H9 (cell line): ENCODE measurements around the gene OSTN. TPM values are rescaled to one million over a fixed set of nuclear protein-coding genes. Genes with fewer than 3 reads are reported as not detected.

Source experiments
- DNase-seq: peaks from one replicate; pipeline ENCODE4 v3.0.0-alpha.2; 2017
- H2AFZ ChIP-seq: one replicate; pipeline ENCODE4 v1.6.1; 2013; ENCODE audit warnings: mild to moderate bottlenecking, low read length, control low read depth, moderate library complexity
- H2AK5ac ChIP-seq: 2 replicates; pipeline ENCODE4 v1.6.1; 2013; ENCODE audit warnings: low read length, control low read depth, mixed read lengths; ENCODE audit not compliant: insufficient read length
- H2BK120ac ChIP-seq: one replicate; pipeline ENCODE4 v1.6.1; 2013; ENCODE audit warnings: low read depth, mild to moderate bottlenecking, low read length, control low read depth, inconsistent platforms; ENCODE audit not compliant: poor library complexity, severe bottlenecking
- H2BK12ac ChIP-seq: 2 replicates; pipeline ENCODE4 v1.6.1; 2013; ENCODE audit warnings: low read length, control low read depth, mixed read lengths, low read depth; ENCODE audit not compliant: insufficient read length
- H2BK15ac ChIP-seq: 2 replicates; pipeline ENCODE4 v1.6.1; 2013; ENCODE audit warnings: low read depth, low read length, control low read depth
- H2BK20ac ChIP-seq: one replicate; pipeline ENCODE4 v1.6.1; 2013; ENCODE audit warnings: low read depth, mild to moderate bottlenecking, low read length, control low read depth, inconsistent platforms; ENCODE audit not compliant: poor library complexity, severe bottlenecking
- H2BK5ac ChIP-seq: 2 replicates; pipeline ENCODE4 v1.6.1; 2013; ENCODE audit warnings: low read length, control low read depth, mixed read lengths; ENCODE audit not compliant: insufficient read length
- H3K14ac ChIP-seq: 2 replicates; pipeline ENCODE4 v1.6.1; 2013; ENCODE audit warnings: low read length, control low read depth; ENCODE audit not compliant: insufficient read depth
- H3K18ac ChIP-seq: 2 replicates; pipeline ENCODE4 v1.6.1; 2013; ENCODE audit warnings: low read depth, mild to moderate bottlenecking, mixed read lengths, low read length, control low read depth; ENCODE audit not compliant: insufficient read length
- H3K23ac ChIP-seq: 2 replicates; pipeline ENCODE4 v1.6.1; 2013; ENCODE audit warnings: low read length, control low read depth, mixed read lengths, low read depth; ENCODE audit not compliant: insufficient read length
- H3K23me2 ChIP-seq: 2 replicates; pipeline ENCODE4 v1.6.1; 2013; ENCODE audit warnings: low read depth, mild to moderate bottlenecking, mixed read lengths, low read length, control low read depth; ENCODE audit not compliant: insufficient read length, poor library complexity, severe bottlenecking
- H3K27ac ChIP-seq: 2 replicates; pipeline ENCODE4 v1.5.1; 2013; ENCODE audit warnings: low read length, control low read depth, mixed read lengths, low read depth; ENCODE audit not compliant: insufficient read length
- H3K27me3 ChIP-seq: 2 replicates; pipeline ENCODE4 v1.6.1; 2013; ENCODE audit warnings: low read length, control low read depth, inconsistent platforms; ENCODE audit not compliant: insufficient read depth
- H3K4ac ChIP-seq: 2 replicates; pipeline ENCODE4 v1.6.1; 2013; ENCODE audit warnings: low read depth, mild to moderate bottlenecking, control low read depth, inconsistent platforms, low read length, moderate library complexity
- H3K4me1 ChIP-seq: 2 replicates; pipeline ENCODE4 v1.6.1; 2013; ENCODE audit warnings: low read length, control low read depth, inconsistent platforms; ENCODE audit not compliant: insufficient read depth
- H3K4me2 ChIP-seq: 2 replicates; pipeline ENCODE4 v1.6.1; 2013; ENCODE audit warnings: low read length, control low read depth, mixed read lengths; ENCODE audit not compliant: insufficient read length, insufficient read depth
- H3K56ac ChIP-seq: 2 replicates; pipeline ENCODE4 v1.6.1; 2013; ENCODE audit warnings: low read depth, mild to moderate bottlenecking, mixed read lengths, low read length, control low read depth; ENCODE audit not compliant: insufficient read length
- H3K79me1 ChIP-seq: 2 replicates; pipeline ENCODE4 v1.6.1; 2013; ENCODE audit warnings: low read depth, mild to moderate bottlenecking, moderate library complexity, low read length, control low read depth, inconsistent platforms; ENCODE audit not compliant: insufficient read depth, poor library complexity, severe bottlenecking
- H3K79me2 ChIP-seq: 2 replicates; pipeline ENCODE4 v1.6.1; 2013; ENCODE audit warnings: low read length, control low read depth, inconsistent platforms; ENCODE audit not compliant: insufficient read depth
- H3K9ac ChIP-seq: 2 replicates; pipeline ENCODE4 v1.6.1; 2013; ENCODE audit warnings: low read length, control low read depth, mixed read lengths; ENCODE audit not compliant: insufficient read length; ENCODE audit errors: extremely low read depth
- H3K9me3 ChIP-seq: one replicate; pipeline ENCODE4 v1.6.1; 2013; ENCODE audit warnings: low read depth, low read length, inconsistent platforms; ENCODE audit not compliant: control insufficient read depth
- H3T11ph ChIP-seq: one replicate; pipeline ENCODE4 v1.6.1; 2013; ENCODE audit warnings: mild to moderate bottlenecking, low read length, control low read depth, inconsistent platforms
- H4K20me1 ChIP-seq: one replicate; pipeline ENCODE4 v1.6.1; 2013; ENCODE audit not compliant: control insufficient read depth, insufficient read length, insufficient read depth
- H4K5ac ChIP-seq: 2 replicates; pipeline ENCODE4 v1.6.1; 2013; ENCODE audit warnings: low read depth, mild to moderate bottlenecking, mixed read lengths, low read length, control low read depth; ENCODE audit not compliant: insufficient read length
- H4K8ac ChIP-seq: replicated peaks from 2 replicates; pipeline ENCODE4 v1.6.1; 2013; ENCODE audit warnings: low read length, control low read depth, mixed read lengths, low read depth; ENCODE audit not compliant: insufficient read length
- H4K91ac ChIP-seq: 2 replicates; pipeline ENCODE4 v1.6.1; 2013; ENCODE audit warnings: low read depth, mild to moderate bottlenecking, moderate library complexity, mixed read lengths, low read length, control low read depth; ENCODE audit not compliant: insufficient read length
- H3K27ac Mint-ChIP-seq, 3 experiments: 2 replicates in 2 of 3; 3 replicates in 1 of 3; pipeline ENCODE4 v1.8.0; 2020 to 2021; ENCODE audit warnings: mixed read lengths in 3 of 3, mild to moderate bottlenecking in 1 of 3, moderate library complexity in 1 of 3
- H3K27me3 Mint-ChIP-seq: 2 replicates; pipeline ENCODE4 v1.8.0; 2021; ENCODE audit warnings: low read depth, mild to moderate bottlenecking, moderate library complexity, mixed read lengths
- H3K36me3 Mint-ChIP-seq, 3 experiments: 2 replicates in 2 of 3; 3 replicates in 1 of 3; pipeline ENCODE4 v1.8.0; 2020 to 2021; ENCODE audit warnings: low read depth in 3 of 3, mixed read lengths in 3 of 3; ENCODE audit not compliant: insufficient read depth in 1 of 3
- H3K4me1 Mint-ChIP-seq, 2 experiments: 2 replicates each; pipeline ENCODE4 v1.8.0; 2020; ENCODE audit warnings: mixed read lengths in 2 of 2
- H3K4me3 Mint-ChIP-seq, 2 experiments: 2 replicates in 1 of 2; 3 replicates in 1 of 2; pipeline ENCODE4 v1.8.0; 2020 to 2021; ENCODE audit warnings: mild to moderate bottlenecking in 2 of 2, mixed read lengths in 2 of 2, moderate library complexity in 1 of 2
- H3K9me3 Mint-ChIP-seq, 2 experiments: 2 replicates in 1 of 2; 3 replicates in 1 of 2; pipeline ENCODE4 v1.8.0; 2020; ENCODE audit warnings: mild to moderate bottlenecking in 2 of 2, mixed read lengths in 2 of 2, moderate library complexity in 1 of 2
- WGBS: extraction: QIAGEN DNeasy Blood & Tissue Kit; methylation state at CpG from one replicate; pipeline ENCODE4 v1.1.7; 2013; ENCODE audit warnings: missing lambda C conversion rate, low lambda C conversion rate, mixed read lengths; ENCODE audit not compliant: insufficient read length; ENCODE audit errors: extremely low coverage; 5-methylcytosine and 5-hydroxymethylcytosine counted together
- total RNA-seq: library from RNA; stranded (reverse); gene quantifications from 2 replicates; pipeline ENCODE4 v1.2.1, GENCODE V29; 2021
- TF ChIP-seq, protein P1 (sequence below): fragments of 200-600 bp; sonication (generic); conservative IDR thresholded peaks from 3 replicates; pipeline ENCODE4 v1.8.0; 2021; ENCODE audit warnings: antibody characterized with exemption, mild to moderate bottlenecking

The OSTN gene
- total RNA-seq, 1 experiment from 2014 or later: 0.07 TPM

- H3K23me2 ChIP-seq: no peaks in the 10 kb centered on the region
- no peak overlapping the region for H3K9ac ChIP-seq
- no peak overlapping the region for H4K91ac ChIP-seq
- H3T11ph ChIP-seq: no peak overlapping the region
- H3K4ac ChIP-seq: no peak overlapping the region
- no peaks in the 10 kb centered on the region for H3K4me1 ChIP-seq
- H3K36me3 Mint-ChIP-seq: peaks cover 7 to 21% (median 9%) of the 10 kb centered on the region in 3 experiments
- H2BK12ac ChIP-seq: no peak overlapping the region
- no peak overlapping the region for H2BK120ac ChIP-seq
- TF ChIP-seq, protein P1, sequence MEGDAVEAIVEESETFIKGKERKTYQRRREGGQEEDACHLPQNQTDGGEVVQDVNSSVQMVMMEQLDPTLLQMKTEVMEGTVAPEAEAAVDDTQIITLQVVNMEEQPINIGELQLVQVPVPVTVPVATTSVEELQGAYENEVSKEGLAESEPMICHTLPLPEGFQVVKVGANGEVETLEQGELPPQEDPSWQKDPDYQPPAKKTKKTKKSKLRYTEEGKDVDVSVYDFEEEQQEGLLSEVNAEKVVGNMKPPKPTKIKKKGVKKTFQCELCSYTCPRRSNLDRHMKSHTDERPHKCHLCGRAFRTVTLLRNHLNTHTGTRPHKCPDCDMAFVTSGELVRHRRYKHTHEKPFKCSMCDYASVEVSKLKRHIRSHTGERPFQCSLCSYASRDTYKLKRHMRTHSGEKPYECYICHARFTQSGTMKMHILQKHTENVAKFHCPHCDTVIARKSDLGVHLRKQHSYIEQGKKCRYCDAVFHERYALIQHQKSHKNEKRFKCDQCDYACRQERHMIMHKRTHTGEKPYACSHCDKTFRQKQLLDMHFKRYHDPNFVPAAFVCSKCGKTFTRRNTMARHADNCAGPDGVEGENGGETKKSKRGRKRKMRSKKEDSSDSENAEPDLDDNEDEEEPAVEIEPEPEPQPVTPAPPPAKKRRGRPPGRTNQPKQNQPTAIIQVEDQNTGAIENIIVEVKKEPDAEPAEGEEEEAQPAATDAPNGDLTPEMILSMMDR: no peak
- H3K56ac ChIP-seq: no peak overlapping the region
- WGBS: no CpG with 5 or more reads among the region's 1 CpG
- H3K23ac ChIP-seq: no peak overlapping the region
- H3K27me3 Mint-ChIP-seq: no peaks in the 10 kb centered on the region
- no peak overlapping the region for H3K27ac Mint-ChIP-seq
- H3K4me3 Mint-ChIP-seq: no peak overlapping the region
- no peak overlapping the region for H2AK5ac ChIP-seq
- H2BK20ac ChIP-seq: no peak overlapping the region
- no peaks in the 10 kb centered on the region for H4K20me1 ChIP-seq
- H3K27ac ChIP-seq: no peak overlapping the region
- DNase-seq: no peak
- peaks cover 14 to 16% of the 10 kb centered on the region in 2 experiments for H3K9me3 Mint-ChIP-seq
- no peak overlapping the region for H4K5ac ChIP-seq
- H4K8ac ChIP-seq: no peak overlapping the region
- H3K4me1 Mint-ChIP-seq: no peaks in the 10 kb centered on the region
- H2BK5ac ChIP-seq: no peak overlapping the region
- H3K9me3 ChIP-seq: no peaks in the 10 kb centered on the region
- H3K27me3 ChIP-seq: no peaks in the 10 kb centered on the region
- H3K79me1 ChIP-seq: no peaks in the 10 kb centered on the region
- no peak overlapping the region for H2AFZ ChIP-seq
- no peak overlapping the region for H3K18ac ChIP-seq
- no peaks in the 10 kb centered on the region for H3K79me2 ChIP-seq
- H3K14ac ChIP-seq: no peak overlapping the region
- no peak overlapping the region for H2BK15ac ChIP-seq
- no peak overlapping the region for H3K4me2 ChIP-seq
Measured at GRCh38 chr3:191216510-191216909, 17.5 kb downstream of the OSTN start.
